CD14-positive monocyte (primary cell): ENCODE data around the gene RPL36AL. TPM values are rescaled to one million over a fixed set of nuclear protein-coding genes. Genes with fewer than 3 reads are reported as not detected.

Source experiments
- DNase-seq, 3 donors: peaks; one replicate each; pipeline ENCODE4 v3.0.0-alpha.2; 2011 to 2022
- H2AFZ ChIP-seq: 2 replicates; pipeline ENCODE4 v1.6.0; 2012; ENCODE audit warnings: mild to moderate bottlenecking, low read depth, low read length, inconsistent platforms; ENCODE audit not compliant: insufficient read depth, poor library complexity, severe bottlenecking
- H3K27ac ChIP-seq, 2 donors: 1 replicate in 1 of 2; 2 replicates in 1 of 2; pipeline ENCODE4 v1.5.1; 2012 to 2013; ENCODE audit warnings: low read length in 2 of 2, control low read depth in 1 of 2, inconsistent platforms in 1 of 2, low read depth in 1 of 2, mild to moderate bottlenecking in 1 of 2
- H3K27me3 ChIP-seq, 2 donors: one replicate each; pipeline versions ENCODE4 v1.6.0 to v1.6.1; 2011 to 2013; ENCODE audit warnings: low read length in 2 of 2; ENCODE audit not compliant: control insufficient read depth in 2 of 2, insufficient read depth in 2 of 2
- H3K36me3 ChIP-seq, 2 donors: replicated peaks in 1 of 2; 1 replicate in 1 of 2; 2 replicates in 1 of 2; pipeline versions ENCODE4 v1.5.1 to v1.6.1; 2012 to 2013; ENCODE audit warnings: low read length in 2 of 2, control low read depth in 1 of 2, inconsistent platforms in 1 of 2, mild to moderate bottlenecking in 1 of 2; ENCODE audit not compliant: insufficient read depth in 2 of 2, control insufficient read depth in 1 of 2
- H3K4me1 ChIP-seq, 2 donors: 1 replicate in 1 of 2; 2 replicates in 1 of 2; pipeline versions ENCODE4 v1.5.1 to v1.6.1; 2012 to 2013; ENCODE audit warnings: low read length in 2 of 2, control low read depth in 1 of 2, inconsistent platforms in 1 of 2, mild to moderate bottlenecking in 1 of 2, moderate library complexity in 1 of 2; ENCODE audit not compliant: insufficient read depth in 2 of 2, control insufficient read depth in 1 of 2
- H3K4me2 ChIP-seq: replicated peaks from 2 replicates; pipeline ENCODE3; 2012; ENCODE audit warnings: low read length, moderate library complexity, mild to moderate bottlenecking; ENCODE audit not compliant: poor library complexity, severe bottlenecking; ENCODE audit errors: extremely low read depth
- H3K4me3 ChIP-seq, 3 experiments: fragments of 200-600 bp in 1 of 3; sonication (generic) in 1 of 3; replicated peaks in 1 of 3; 1 replicate in 2 of 3; 2 replicates in 1 of 3; pipeline ENCODE4 v1.5.1; 2011 to 2013; ENCODE audit warnings: low read length in 3 of 3, mild to moderate bottlenecking in 3 of 3, control low read depth in 2 of 3, low read depth in 2 of 3, inconsistent platforms in 1 of 3, moderate library complexity in 1 of 3
- H3K79me2 ChIP-seq: 2 replicates; pipeline ENCODE4 v1.6.0; 2012; ENCODE audit warnings: mild to moderate bottlenecking, control low read depth, inconsistent platforms, low read length, moderate library complexity; ENCODE audit not compliant: insufficient read depth
- H3K9ac ChIP-seq: 2 replicates; pipeline ENCODE4 v1.6.0; 2017; ENCODE audit warnings: low read length, mild to moderate bottlenecking; ENCODE audit not compliant: insufficient read depth, poor library complexity, severe bottlenecking
- H3K9me3 ChIP-seq, 2 donors: replicated peaks in 1 of 2; 1 replicate in 1 of 2; 2 replicates in 1 of 2; pipeline versions ENCODE4 v1.5.1 to v1.6.1; 2012 to 2013; ENCODE audit warnings: low read length in 2 of 2, control low read depth in 1 of 2; ENCODE audit not compliant: control insufficient read depth in 1 of 2, insufficient read depth in 1 of 2
- H4K20me1 ChIP-seq: 2 replicates; pipeline ENCODE4 v1.6.0; 2012; ENCODE audit warnings: mild to moderate bottlenecking, low read length, control low read depth, moderate library complexity; ENCODE audit not compliant: insufficient read depth
- H3K27ac Mint-ChIP-seq, 7 donors: one replicate each; pipeline ENCODE4 v1.8.0; 2020; ENCODE audit warnings: mild to moderate bottlenecking in 7 of 7, mixed read lengths in 7 of 7, moderate library complexity in 6 of 7, inconsistent platforms in 2 of 7
- H3K27me3 Mint-ChIP-seq, 3 donors: one replicate each; pipeline ENCODE4 v1.8.0; 2021 to 2022; ENCODE audit warnings: low read depth in 3 of 3, mild to moderate bottlenecking in 3 of 3, mixed read lengths in 3 of 3, moderate library complexity in 3 of 3, inconsistent platforms in 1 of 3
- H3K36me3 Mint-ChIP-seq, 2 donors: one replicate each; pipeline ENCODE4 v1.8.0; 2020; ENCODE audit warnings: mixed read lengths in 2 of 2, inconsistent platforms in 1 of 2, mild to moderate bottlenecking in 1 of 2
- H3K4me1 Mint-ChIP-seq: one replicate; pipeline ENCODE4 v1.8.0; 2020; ENCODE audit warnings: mild to moderate bottlenecking, mixed read lengths
- H3K4me3 Mint-ChIP-seq, 2 donors: one replicate each; pipeline ENCODE4 v1.8.0; 2020; ENCODE audit warnings: mild to moderate bottlenecking in 2 of 2, mixed read lengths in 2 of 2, moderate library complexity in 1 of 2
- H3K9me3 Mint-ChIP-seq, 7 donors: one replicate each; pipeline ENCODE4 v1.8.0; 2020 to 2022; ENCODE audit warnings: mixed read lengths in 7 of 7, mild to moderate bottlenecking in 6 of 7, moderate library complexity in 6 of 7, inconsistent platforms in 2 of 7
- WGBS: methylation state at CpG from one replicate; pipeline ENCODE4 v1.1.5; 2013; ENCODE audit warnings: missing lambda C conversion rate; ENCODE audit not compliant: insufficient coverage; 5-methylcytosine and 5-hydroxymethylcytosine counted together
- intact Hi-C, 2 donors: fragments of 100-400 bp; cut with micrococcal nuclease; formaldehyde crosslinking; loops; one replicate each; pipeline versions ENCODE4 v1.15.0 to v1.15.1; 2023
- polyA plus RNA-seq, 3 donors: library from polyadenylated mRNA; depleted of rRNA in 1 of 3; unstranded in 2 of 3; stranded (reverse) in 1 of 3; fragments of 300-500 nt in 2 of 3; fragments of >200 nt in 1 of 3; fragmentation: Illumina TruSeq in 2 of 3; gene quantifications; 1 replicate in 2 of 3; 2 replicates in 1 of 3; pipeline ENCODE4 v1.2.3, GENCODE V29; 2012 to 2021
- TF ChIP-seq, protein P1 (sequence below): fragments of 200-600 bp; IDR thresholded peaks from one replicate; pipeline ENCODE4 v1.8.0; 2022; ENCODE audit warnings: antibody characterized with exemption, mild to moderate bottlenecking

The RPL36AL gene
- polyA plus RNA-seq, 3 donors = 237 to 454 (median 408) TPM

DNA sequence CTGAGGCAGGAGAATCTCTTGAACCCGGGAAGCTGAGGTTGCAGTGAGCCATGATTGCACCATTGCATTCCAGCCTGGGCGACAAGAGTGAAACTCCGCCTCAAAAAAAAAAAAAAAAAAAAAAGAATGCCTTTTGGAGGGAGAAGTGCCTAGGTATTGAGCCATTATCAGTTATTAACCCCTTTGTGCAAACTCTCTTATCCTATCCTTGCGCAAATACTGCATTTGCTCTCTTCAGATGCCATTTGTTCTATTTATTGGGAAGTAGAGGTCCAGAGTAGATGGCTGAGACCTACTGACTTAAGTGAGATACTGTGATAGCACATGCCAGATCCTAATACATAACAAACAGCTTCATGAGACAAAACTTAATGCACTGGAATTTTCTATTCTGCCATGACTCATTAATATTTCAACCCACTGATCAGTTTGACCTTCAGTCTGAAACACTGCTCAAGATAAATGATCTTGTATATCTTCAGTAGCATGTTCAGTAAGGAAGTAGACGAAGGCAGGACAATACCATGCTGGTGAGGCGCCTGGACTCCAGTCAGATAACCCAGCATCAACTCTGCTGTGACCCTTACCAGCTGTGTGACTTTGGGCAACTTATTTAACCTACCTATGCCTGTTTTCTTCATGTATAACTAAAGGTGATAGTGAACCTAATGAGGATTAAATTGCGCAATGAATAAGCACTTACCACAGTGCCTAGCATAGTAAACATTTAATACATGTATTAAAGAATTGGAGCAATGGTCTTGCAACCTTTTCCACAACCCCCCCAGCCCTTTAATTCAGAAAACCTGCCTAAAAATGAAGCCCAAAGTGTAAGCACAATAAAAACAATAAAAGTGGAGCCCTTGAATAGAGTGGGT, 20.4 kb upstream of the RPL36AL start:
- H3K36me3 ChIP-seq = peaks cover 2 to 19% of the 10 kb centered on the region in 2 donors
- Mint-ChIP-seq H3K4me1 (peaks cover 25% of the 10 kb centered on the region), H3K9me3 (no peaks in the 10 kb centered on the region), H3K27me3 (peaks cover 0 to 3% (median 0%) of the 10 kb centered on the region in 3 donors), H3K36me3 (peaks cover 16 to 18% of the 10 kb centered on the region in 2 donors), H3K4me3 (no peak overlapping the region), H3K27ac (no peak overlapping the region)
- TF ChIP-seq, protein P1, sequence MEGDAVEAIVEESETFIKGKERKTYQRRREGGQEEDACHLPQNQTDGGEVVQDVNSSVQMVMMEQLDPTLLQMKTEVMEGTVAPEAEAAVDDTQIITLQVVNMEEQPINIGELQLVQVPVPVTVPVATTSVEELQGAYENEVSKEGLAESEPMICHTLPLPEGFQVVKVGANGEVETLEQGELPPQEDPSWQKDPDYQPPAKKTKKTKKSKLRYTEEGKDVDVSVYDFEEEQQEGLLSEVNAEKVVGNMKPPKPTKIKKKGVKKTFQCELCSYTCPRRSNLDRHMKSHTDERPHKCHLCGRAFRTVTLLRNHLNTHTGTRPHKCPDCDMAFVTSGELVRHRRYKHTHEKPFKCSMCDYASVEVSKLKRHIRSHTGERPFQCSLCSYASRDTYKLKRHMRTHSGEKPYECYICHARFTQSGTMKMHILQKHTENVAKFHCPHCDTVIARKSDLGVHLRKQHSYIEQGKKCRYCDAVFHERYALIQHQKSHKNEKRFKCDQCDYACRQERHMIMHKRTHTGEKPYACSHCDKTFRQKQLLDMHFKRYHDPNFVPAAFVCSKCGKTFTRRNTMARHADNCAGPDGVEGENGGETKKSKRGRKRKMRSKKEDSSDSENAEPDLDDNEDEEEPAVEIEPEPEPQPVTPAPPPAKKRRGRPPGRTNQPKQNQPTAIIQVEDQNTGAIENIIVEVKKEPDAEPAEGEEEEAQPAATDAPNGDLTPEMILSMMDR = no peak
- peaks cover 60% of the 10 kb centered on the region for H3K79me2 ChIP-seq
- peaks cover 5% of the 10 kb centered on the region in 2 donors for H3K4me1 ChIP-seq
- no peak overlapping the region for H3K9ac ChIP-seq
- intact Hi-C loops = no loop called here
- H2AFZ ChIP-seq = no peak overlapping the region
- no peaks in the 10 kb centered on the region for H3K27me3 ChIP-seq
- DNase-seq = no peak
- H4K20me1 ChIP-seq = peaks cover 39% of the 10 kb centered on the region
- H3K9me3 ChIP-seq = no peaks in the 10 kb centered on the region
- H3K4me3 ChIP-seq = no peak overlapping the region
- no peak overlapping the region for H3K4me2 ChIP-seq
- no peak overlapping the region for H3K27ac ChIP-seq
- 100% methylated on average over 1 of the region's 7 CpGs for WGBS

DNA sequence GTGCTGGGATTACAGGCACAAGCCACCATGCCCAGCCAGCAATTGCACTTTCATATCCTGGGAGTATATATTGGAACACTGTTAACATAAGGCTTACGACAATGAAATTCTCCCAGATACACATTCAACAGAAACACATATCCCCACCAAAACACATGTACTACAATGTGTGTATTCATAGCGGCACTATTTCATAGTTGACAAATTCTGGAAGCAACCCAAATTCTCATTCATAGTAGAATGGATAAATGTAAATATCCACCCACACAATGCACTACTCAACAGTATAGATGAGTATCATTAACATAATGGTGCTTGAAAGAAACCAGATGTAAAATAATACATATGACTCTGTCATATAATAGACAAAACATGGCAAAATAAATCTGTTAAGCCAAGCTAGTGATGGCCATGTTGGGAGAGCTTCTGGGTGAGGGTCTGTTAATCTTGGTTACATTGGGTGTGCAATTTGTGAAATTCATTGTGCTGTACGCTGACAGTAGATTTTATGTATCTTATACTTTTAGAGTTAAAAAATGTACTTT, 17.2 kb upstream of the RPL36AL start:
- Histone ChIP-seq H3K9ac (no peak overlapping the region), H3K36me3 (peaks cover 2 to 19% of the 10 kb centered on the region in 2 donors), H3K9me3 (no peaks in the 10 kb centered on the region), H4K20me1 (peaks cover 46% of the 10 kb centered on the region), H3K27me3 (no peaks in the 10 kb centered on the region), H3K4me1 (peaks cover 20 to 32% of the 10 kb centered on the region in 2 donors), H3K27ac (no peak overlapping the region), H3K79me2 (peaks cover 76% of the 10 kb centered on the region), H2AFZ (no peak overlapping the region), H3K4me2 (no peak overlapping the region), H3K4me3 (no peak overlapping the region)
- no peaks in the 10 kb centered on the region for H3K9me3 Mint-ChIP-seq
- intact Hi-C loops = loop anchor here in 1 of 2 donors (10.0 kb wide), 1 partner anchor 127 kb away; the partner anchor contains the start of gene KLHDC2
- H3K4me1 Mint-ChIP-seq = peaks cover 40% of the 10 kb centered on the region
- TF ChIP-seq, protein P1 = no peak
- H3K27ac Mint-ChIP-seq = no peak overlapping the region
- H3K36me3 Mint-ChIP-seq = peaks cover 14 to 18% of the 10 kb centered on the region in 2 donors
- WGBS = no CpG with 5 or more reads among the region's 3 CpGs
- H3K4me3 Mint-ChIP-seq = no peak overlapping the region
- DNase-seq = no peak
- H3K27me3 Mint-ChIP-seq = peaks cover 0 to 4% (median 0%) of the 10 kb centered on the region in 3 donors
